GM23338 (cell line): ENCODE measurements around the gene ADGRD1.

Experiments
- CTCF ChIP-seq, 2 experiments: fragments of 200-600 bp in 1 of 2; sonication (generic) in 1 of 2; conservative IDR thresholded peaks; 2 replicates each; pipeline versions ENCODE4 v1.5.1 to v1.6.1; 2016 to 2017; ENCODE audit warnings: antibody characterized with exemption in 2 of 2, low read depth in 2 of 2, mild to moderate bottlenecking in 2 of 2, moderate library complexity in 1 of 2
- EZH2 ChIP-seq: fragments of 200-600 bp; sonication (generic); IDR thresholded peaks from one replicate; pipeline ENCODE4 v1.8.0; 2017; ENCODE audit warnings: antibody characterized with exemption, mild to moderate bottlenecking, low read depth; ENCODE audit not compliant: unreplicated experiment
- POLR2AphosphoS5 ChIP-seq: IDR thresholded peaks from 2 replicates; pipeline ENCODE4 v1.6.1; 2016; ENCODE audit warnings: antibody characterized with exemption, low read depth
- TF ChIP-seq, protein P1 (sequence below): IDR thresholded peaks from one replicate; pipeline ENCODE4 v1.6.1; 2018; ENCODE audit warnings: antibody characterized with exemption; ENCODE audit not compliant: unreplicated experiment

DNA sequence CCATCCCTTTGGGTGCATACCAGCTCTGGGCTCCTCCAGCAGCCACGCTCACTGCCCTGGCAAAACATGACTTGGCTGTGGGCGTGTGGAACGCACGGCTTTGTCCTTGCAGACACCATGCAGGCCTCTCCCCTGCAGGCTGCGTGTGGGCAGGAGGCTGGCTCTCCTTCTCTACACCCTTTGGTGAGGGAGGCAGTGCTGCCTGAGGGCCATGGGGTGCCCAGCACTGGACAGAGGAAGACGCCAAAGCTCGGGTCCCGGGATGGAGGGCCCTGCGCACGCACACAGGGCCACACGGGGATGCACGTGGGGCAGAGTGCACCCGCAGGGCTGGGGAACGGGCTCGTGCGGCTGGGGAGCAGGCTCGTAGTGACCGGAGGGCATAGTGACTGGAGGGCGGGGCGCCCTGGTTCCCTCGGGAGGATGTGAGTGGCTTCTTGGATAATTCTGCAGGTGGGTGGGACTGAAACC lies 89.7 kb downstream of the ADGRD1 start:
- TF ChIP-seq CTCF (conservative IDR thresholded peaks at IDR 0.05; ENCODE audit: low read depth in 2 of 2) (no peak), POLR2AphosphoS5 (no peak), EZH2 (no peak)
- TF ChIP-seq, protein P1, sequence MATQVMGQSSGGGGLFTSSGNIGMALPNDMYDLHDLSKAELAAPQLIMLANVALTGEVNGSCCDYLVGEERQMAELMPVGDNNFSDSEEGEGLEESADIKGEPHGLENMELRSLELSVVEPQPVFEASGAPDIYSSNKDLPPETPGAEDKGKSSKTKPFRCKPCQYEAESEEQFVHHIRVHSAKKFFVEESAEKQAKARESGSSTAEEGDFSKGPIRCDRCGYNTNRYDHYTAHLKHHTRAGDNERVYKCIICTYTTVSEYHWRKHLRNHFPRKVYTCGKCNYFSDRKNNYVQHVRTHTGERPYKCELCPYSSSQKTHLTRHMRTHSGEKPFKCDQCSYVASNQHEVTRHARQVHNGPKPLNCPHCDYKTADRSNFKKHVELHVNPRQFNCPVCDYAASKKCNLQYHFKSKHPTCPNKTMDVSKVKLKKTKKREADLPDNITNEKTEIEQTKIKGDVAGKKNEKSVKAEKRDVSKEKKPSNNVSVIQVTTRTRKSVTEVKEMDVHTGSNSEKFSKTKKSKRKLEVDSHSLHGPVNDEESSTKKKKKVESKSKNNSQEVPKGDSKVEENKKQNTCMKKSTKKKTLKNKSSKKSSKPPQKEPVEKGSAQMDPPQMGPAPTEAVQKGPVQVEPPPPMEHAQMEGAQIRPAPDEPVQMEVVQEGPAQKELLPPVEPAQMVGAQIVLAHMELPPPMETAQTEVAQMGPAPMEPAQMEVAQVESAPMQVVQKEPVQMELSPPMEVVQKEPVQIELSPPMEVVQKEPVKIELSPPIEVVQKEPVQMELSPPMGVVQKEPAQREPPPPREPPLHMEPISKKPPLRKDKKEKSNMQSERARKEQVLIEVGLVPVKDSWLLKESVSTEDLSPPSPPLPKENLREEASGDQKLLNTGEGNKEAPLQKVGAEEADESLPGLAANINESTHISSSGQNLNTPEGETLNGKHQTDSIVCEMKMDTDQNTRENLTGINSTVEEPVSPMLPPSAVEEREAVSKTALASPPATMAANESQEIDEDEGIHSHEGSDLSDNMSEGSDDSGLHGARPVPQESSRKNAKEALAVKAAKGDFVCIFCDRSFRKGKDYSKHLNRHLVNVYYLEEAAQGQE = no peak
